ENCODE measurements around the gene AKT3. TPM values are rescaled to one million over a fixed set of nuclear protein-coding genes. Genes with fewer than 3 reads are reported as not detected.

AKT3 gene
- total and polyA plus RNA-seq, 2 experiments from 2014 or later: 4.5 to 18.5 TPM

DNA sequence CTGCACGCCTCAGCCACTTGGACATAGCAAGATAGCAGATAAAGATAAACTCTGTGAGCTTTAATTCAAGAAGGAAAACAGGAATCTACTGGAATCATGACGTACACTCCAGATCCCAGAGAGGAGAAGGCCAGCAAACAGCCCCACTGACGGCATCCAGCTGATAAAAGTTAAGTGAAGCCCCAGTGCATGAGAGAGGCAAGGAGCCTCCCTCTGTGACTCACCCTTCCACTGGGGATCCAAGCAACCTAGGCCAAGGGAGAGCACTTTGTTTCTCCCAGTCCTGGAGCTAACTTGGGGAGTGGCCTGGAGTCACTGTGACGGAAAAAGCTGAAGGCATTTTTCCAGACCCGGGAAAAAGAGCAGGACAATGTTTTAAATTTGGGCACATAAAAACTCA lies 270.0 kb downstream of the AKT3 start:
- DNase-seq (ENCODE audit: low spot score) (no peak), ATAC-seq (no peak)
- no peaks in the 10 kb centered on the region; the same call in 1 of the 3 replicates for H3K4me1 Mint-ChIP-seq
- H3K9me3 Mint-ChIP-seq: peaks cover 31% of the 10 kb centered on the region
- H3K27me3 Mint-ChIP-seq (ENCODE audit: insufficient read depth, low read depth, poor library complexity): no peaks in the 10 kb centered on the region
- no peak overlapping the region for H3K4me3 ChIP-seq
- peaks cover 38% of the 10 kb centered on the region; the same call in 2 of the 3 replicates for H3K36me3 Mint-ChIP-seq (ENCODE audit: low read depth)
- H3F3A ChIP-seq (replicated peaks; ENCODE audit: low read depth): no peaks in the 10 kb centered on the region
- TF ChIP-seq, protein P1, sequence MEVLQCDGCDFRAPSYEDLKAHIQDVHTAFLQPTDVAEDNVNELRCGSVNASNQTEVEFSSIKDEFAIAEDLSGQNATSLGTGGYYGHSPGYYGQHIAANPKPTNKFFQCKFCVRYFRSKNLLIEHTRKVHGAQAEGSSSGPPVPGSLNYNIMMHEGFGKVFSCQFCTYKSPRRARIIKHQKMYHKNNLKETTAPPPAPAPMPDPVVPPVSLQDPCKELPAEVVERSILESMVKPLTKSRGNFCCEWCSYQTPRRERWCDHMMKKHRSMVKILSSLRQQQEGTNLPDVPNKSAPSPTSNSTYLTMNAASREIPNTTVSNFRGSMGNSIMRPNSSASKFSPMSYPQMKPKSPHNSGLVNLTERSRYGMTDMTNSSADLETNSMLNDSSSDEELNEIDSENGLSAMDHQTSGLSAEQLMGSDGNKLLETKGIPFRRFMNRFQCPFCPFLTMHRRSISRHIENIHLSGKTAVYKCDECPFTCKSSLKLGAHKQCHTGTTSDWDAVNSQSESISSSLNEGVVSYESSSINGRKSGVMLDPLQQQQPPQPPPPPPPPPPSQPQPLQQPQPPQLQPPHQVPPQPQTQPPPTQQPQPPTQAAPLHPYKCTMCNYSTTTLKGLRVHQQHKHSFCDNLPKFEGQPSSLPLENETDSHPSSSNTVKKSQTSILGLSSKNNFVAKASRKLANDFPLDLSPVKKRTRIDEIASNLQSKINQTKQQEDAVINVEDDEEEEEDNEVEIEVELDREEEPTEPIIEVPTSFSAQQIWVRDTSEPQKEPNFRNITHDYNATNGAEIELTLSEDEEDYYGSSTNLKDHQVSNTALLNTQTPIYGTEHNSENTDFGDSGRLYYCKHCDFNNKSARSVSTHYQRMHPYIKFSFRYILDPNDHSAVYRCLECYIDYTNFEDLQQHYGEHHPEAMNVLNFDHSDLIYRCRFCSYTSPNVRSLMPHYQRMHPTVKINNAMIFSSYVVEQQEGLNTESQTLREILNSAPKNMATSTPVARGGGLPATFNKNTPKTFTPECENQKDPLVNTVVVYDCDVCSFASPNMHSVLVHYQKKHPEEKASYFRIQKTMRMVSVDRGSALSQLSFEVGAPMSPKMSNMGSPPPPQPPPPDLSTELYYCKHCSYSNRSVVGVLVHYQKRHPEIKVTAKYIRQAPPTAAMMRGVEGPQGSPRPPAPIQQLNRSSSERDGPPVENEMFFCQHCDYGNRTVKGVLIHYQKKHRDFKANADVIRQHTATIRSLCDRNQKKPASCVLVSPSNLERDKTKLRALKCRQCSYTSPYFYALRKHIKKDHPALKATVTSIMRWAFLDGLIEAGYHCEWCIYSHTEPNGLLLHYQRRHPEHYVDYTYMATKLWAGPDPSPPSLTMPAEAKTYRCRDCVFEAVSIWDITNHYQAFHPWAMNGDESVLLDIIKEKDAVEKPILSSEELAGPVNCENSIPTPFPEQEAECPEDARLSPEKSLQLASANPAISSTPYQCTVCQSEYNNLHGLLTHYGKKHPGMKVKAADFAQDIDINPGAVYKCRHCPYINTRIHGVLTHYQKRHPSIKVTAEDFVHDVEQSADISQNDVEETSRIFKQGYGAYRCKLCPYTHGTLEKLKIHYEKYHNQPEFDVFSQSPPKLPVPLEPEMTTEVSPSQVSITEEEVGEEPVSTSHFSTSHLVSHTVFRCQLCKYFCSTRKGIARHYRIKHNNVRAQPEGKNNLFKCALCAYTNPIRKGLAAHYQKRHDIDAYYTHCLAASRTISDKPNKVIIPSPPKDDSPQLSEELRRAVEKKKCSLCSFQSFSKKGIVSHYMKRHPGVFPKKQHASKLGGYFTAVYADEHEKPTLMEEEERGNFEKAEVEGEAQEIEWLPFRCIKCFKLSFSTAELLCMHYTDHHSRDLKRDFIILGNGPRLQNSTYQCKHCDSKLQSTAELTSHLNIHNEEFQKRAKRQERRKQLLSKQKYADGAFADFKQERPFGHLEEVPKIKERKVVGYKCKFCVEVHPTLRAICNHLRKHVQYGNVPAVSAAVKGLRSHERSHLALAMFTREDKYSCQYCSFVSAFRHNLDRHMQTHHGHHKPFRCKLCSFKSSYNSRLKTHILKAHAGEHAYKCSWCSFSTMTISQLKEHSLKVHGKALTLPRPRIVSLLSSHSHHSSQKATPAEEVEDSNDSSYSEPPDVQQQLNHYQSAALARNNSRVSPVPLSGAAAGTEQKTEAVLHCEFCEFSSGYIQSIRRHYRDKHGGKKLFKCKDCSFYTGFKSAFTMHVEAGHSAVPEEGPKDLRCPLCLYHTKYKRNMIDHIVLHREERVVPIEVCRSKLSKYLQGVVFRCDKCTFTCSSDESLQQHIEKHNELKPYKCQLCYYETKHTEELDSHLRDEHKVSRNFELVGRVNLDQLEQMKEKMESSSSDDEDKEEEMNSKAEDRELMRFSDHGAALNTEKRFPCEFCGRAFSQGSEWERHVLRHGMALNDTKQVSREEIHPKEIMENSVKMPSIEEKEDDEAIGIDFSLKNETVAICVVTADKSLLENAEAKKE (CRISPR knock-in tag; IDR thresholded peaks at IDR 0.05): no peak
- TF ChIP-seq CREB1 (CRISPR knock-in tag; IDR thresholded peaks at IDR 0.05; ENCODE audit: low read depth): no peak
- TF ChIP-seq ZNF331 (CRISPR knock-in tag; IDR thresholded peaks at IDR 0.05; ENCODE audit: low read depth): no peak
- peaks cover 5% of the 10 kb centered on the region for H3K79me2 ChIP-seq (replicated peaks; ENCODE audit: insufficient read depth)
- no peaks in the 10 kb centered on the region for H3K27me3 ChIP-seq (ENCODE audit: insufficient read depth)
- no peaks in the 10 kb centered on the region for H3K4me1 ChIP-seq (ENCODE audit: insufficient read depth)
- H3K36me3 ChIP-seq (ENCODE audit: insufficient read depth): no peaks in the 10 kb centered on the region
- H3K4me3 Mint-ChIP-seq: no peak overlapping the region
- H3K27ac Mint-ChIP-seq: no peak overlapping the region
- no peaks in the 10 kb centered on the region for H4K20me1 ChIP-seq (replicated peaks; ENCODE audit: insufficient read depth)
- H3K4me2 ChIP-seq: no peak overlapping the region
- H3K9me2 ChIP-seq (ENCODE audit: insufficient read depth): no peaks in the 10 kb centered on the region
- H3K27ac ChIP-seq (ENCODE audit: low read depth): no peak overlapping the region
- H2AFZ ChIP-seq: no peak overlapping the region

DNA sequence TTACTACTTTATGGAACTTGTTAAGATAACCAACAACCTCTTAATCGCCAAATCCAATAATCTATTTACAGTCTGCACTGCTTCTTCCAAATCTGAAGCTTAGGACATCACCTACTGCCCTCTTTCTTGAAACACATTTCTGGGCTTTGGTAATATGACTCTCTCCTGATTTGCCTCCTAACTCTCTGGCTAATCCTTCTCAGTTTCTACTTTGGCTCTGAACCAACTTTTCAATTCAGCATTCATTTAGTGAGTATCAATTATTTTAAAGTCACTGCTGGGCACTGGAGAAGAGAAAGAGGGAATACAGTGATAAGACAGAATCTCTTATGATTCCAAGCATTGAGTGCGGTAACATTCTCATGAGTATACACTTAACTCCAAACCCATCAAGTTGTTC lies 275.0 kb downstream of the AKT3 start:
- no peak for TF ChIP-seq POLR2AphosphoS5 (IDR thresholded peaks at IDR 0.05; ENCODE audit: low read depth)
- TF ChIP-seq, protein P1 (CRISPR knock-in tag; IDR thresholded peaks at IDR 0.05): no peak
- no peak for TF ChIP-seq ZNF114 (CRISPR knock-in tag; IDR thresholded peaks at IDR 0.05)
- H3K4me3 Mint-ChIP-seq: no peak overlapping the region
- no peak for ATAC-seq

More for the DNA sequence above, 275.0 kb downstream of the AKT3 start:
- no peaks in the 10 kb centered on the region for H3K27me3 Mint-ChIP-seq (ENCODE audit: insufficient read depth, low read depth, poor library complexity)
- Histone ChIP-seq H2AFZ (no peak overlapping the region), H3K27me3 (ENCODE audit: insufficient read depth) (no peaks in the 10 kb centered on the region), H4K20me1 (replicated peaks; ENCODE audit: insufficient read depth) (no peaks in the 10 kb centered on the region), H3F3A (replicated peaks; ENCODE audit: low read depth) (no peaks in the 10 kb centered on the region), H3K27ac (ENCODE audit: low read depth) (no peak overlapping the region), H3K4me1 (ENCODE audit: insufficient read depth) (no peaks in the 10 kb centered on the region), H3K4me2 (no peak overlapping the region), H3K4me3 (no peak overlapping the region), H3K9me2 (ENCODE audit: insufficient read depth) (no peaks in the 10 kb centered on the region), H3K36me3 (ENCODE audit: insufficient read depth) (no peaks in the 10 kb centered on the region), H3K79me2 (replicated peaks; ENCODE audit: insufficient read depth) (no peaks in the 10 kb centered on the region)
- H3K9me3 Mint-ChIP-seq: peaks cover 9% of the 10 kb centered on the region; the same call in 2 of the 3 replicates
- no peaks in the 10 kb centered on the region; the same call in 1 of the 3 replicates for H3K4me1 Mint-ChIP-seq
- no peak for DNase-seq (ENCODE audit: low spot score)
- no peak overlapping the region for H3K27ac Mint-ChIP-seq
- peaks cover 8% of the 10 kb centered on the region; the same call in 2 of the 3 replicates for H3K36me3 Mint-ChIP-seq (ENCODE audit: low read depth)

Data from GM23338 (cell line).